Brain microvascular endothelial cell (primary cell): ENCODE data around the gene TRIM47.
A peak's percentile ranks its signal among the peaks of the same experiment; 100 is the strongest.

Source experiments
- DNase-seq: peaks from one replicate; pipeline ENCODE4 v3.0.0-alpha.2; 2020
- H3K27ac ChIP-seq: fragments of 250-450 bp; sonication (Bioruptor Pico); 2 replicates; pipeline ENCODE4 v1.5.1; 2020; ENCODE audit warnings: mild to moderate bottlenecking, moderate library complexity
- H3K27me3 ChIP-seq: fragments of 250-450 bp; sonication (Bioruptor Pico); replicated peaks from 2 replicates; pipeline ENCODE4 v1.5.1; 2020; ENCODE audit warnings: mild to moderate bottlenecking
- H3K36me3 ChIP-seq: fragments of 250-450 bp; sonication (Bioruptor Pico); replicated peaks from 2 replicates; pipeline ENCODE4 v1.5.1; 2020; ENCODE audit warnings: mild to moderate bottlenecking
- H3K4me3 ChIP-seq: 2 replicates; pipeline ENCODE4 v1.5.1; 2011; ENCODE audit warnings: low read depth, mild to moderate bottlenecking, control low read depth, low read length, moderate library complexity
- CTCF ChIP-seq: IDR thresholded peaks from 2 replicates; pipeline ENCODE4 v1.5.1; 2011; ENCODE audit warnings: low read depth, mild to moderate bottlenecking, moderate library complexity, low read length, control low read depth, inconsistent platforms; ENCODE audit errors: missing control alignments
- in situ Hi-C: cut with HindIII; loops from 2 replicates; pipeline ENCODE4 v1.10.0; 2017; ENCODE audit warnings: low sequenced_read_pairs, low pct_ligation_motif_present

The TRIM47 gene

GRCh38 chr17:75846692-75847613 is 31.4 kb downstream of the TRIM47 start:
- no peak for DNase-seq
- Histone ChIP-seq H3K27ac (no peak overlapping the region), H3K36me3 (peaks cover 55% of the 10 kb centered on the region), H3K4me3 (no peak overlapping the region), H3K27me3 (no peaks in the 10 kb centered on the region)
- in situ Hi-C loops: no loop called here
- TF ChIP-seq CTCF: no peak

- in situ Hi-C loops: no loop called here
- DNase-seq: no peak
- Histone ChIP-seq H3K27ac (no peak overlapping the region), H3K27me3 (no peaks in the 10 kb centered on the region), H3K4me3 (no peak overlapping the region), H3K36me3 (peaks cover 50% of the 10 kb centered on the region)
- no peak for TF ChIP-seq CTCF
Observed at GRCh38 chr17:75845933-75846691, 32.3 kb downstream of the TRIM47 start.

GRCh38 chr17:75845058-75845711 is 33.2 kb downstream of the TRIM47 start:
- H3K36me3 ChIP-seq: peaks cover 41% of the 10 kb centered on the region
- DNase-seq: peak; percentile 66
- in situ Hi-C loops: no loop called here
- TF ChIP-seq CTCF: peak; percentile 84
- H3K27ac ChIP-seq: no peak overlapping the region
- no peak overlapping the region for H3K4me3 ChIP-seq
- no peaks in the 10 kb centered on the region for H3K27me3 ChIP-seq

- in situ Hi-C loops: no loop called here
- H3K36me3 ChIP-seq: peaks cover 37% of the 10 kb centered on the region
- no peak for TF ChIP-seq CTCF
- no peak overlapping the region for H3K4me3 ChIP-seq
- no peaks in the 10 kb centered on the region for H3K27me3 ChIP-seq
- no peak overlapping the region for H3K27ac ChIP-seq
- no peak for DNase-seq
Observed at GRCh38 chr17:75844530-75845057, 33.8 kb downstream of the TRIM47 start.

GRCh38 chr17:75843577-75844529 is 34.5 kb downstream of the TRIM47 start, which contains the start of gene UNC13D:
UNC13D (minus strand) TSS chr17:75844404; CDS start chr17:75844337, 67 bp downstream.
- H3K27ac ChIP-seq: no peak within 1 kb of the TSS
- H3K27me3 ChIP-seq: no peaks in the 10 kb centered on the region
- H3K4me3 ChIP-seq: no peak within 1 kb of the TSS
- H3K36me3 ChIP-seq: peaks cover 30% of the 10 kb centered on the region
- in situ Hi-C loops: no loop called here
- no peak for DNase-seq
- TF ChIP-seq CTCF: no peak
